Tibial nerve (tissue), 3 donors: ENCODE results near the gene PIGQ.

ENCODE experiments used
- EP300 ChIP-seq, 2 donors: sonication (generic); formaldehyde crosslinking; IDR thresholded peaks; one replicate each; pipeline ENCODE4 v1.6.1; 2017; ENCODE audit warnings: antibody characterized with exemption in 2 of 2, mild to moderate bottlenecking in 1 of 2
- POLR2A ChIP-seq, 2 donors: fragments of 450-650 bp; IDR thresholded peaks; one replicate each; pipeline ENCODE4 v1.6.1; 2017; ENCODE audit warnings: antibody characterized with exemption in 2 of 2, mild to moderate bottlenecking in 2 of 2, moderate library complexity in 2 of 2

DNA sequence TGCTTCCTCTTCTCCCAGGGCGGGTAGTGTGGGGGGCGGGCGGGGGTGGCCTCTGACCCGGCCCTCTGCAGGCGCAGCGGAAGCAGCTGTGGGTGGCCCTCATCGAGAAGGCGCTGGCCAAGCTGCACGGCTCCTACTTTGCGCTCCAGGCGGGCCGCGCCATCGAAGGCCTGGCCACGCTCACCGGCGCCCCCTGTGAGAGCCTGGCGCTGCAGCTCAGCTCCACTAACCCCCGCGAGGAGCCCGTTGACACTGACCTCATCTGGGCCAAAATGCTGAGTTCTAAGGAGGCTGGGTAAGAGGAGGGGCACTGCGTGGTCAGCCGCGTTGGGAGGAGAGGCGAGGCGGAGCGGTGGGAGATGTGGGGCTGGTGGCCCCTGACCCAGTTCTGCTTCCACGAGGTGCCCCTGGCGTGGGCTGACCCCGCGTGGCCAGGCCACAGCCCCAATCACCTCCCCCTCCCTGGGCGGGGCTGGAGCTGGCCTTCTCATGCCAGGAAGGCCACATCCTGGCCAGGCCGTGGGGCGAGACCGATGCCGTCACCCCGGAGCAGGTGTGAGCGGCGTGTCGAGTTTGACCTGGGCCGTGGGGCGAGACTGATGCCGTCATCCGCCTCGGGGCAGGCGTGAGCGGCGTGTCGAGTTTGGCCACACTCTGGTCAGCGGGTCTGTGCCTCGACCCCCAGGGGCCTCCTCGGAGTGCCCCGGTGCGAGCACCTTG is 20.1 kb upstream of the PIGQ start:
- no peak for TF ChIP-seq EP300 (IDR thresholded peaks at IDR 0.05)
- no peak for TF ChIP-seq POLR2A (IDR thresholded peaks at IDR 0.05)
